ENCODE results near the gene C4BPA. TPM values are rescaled to one million over a fixed set of nuclear protein-coding genes. Genes with fewer than 3 reads are reported as not detected.

Gene C4BPA
- total and polyA plus RNA-seq, 10 of the 15 experiments (the other 5 are each of a cell fraction or from before 2014, with no cell fraction given): 0.31 TPM; not detected in 9

GRCh38 chr1:207055386-207056001 lies 48.5 kb upstream of the C4BPA start (continued):
- TF ChIP-seq E2F4 (IDR thresholded peaks at IDR 0.05; ENCODE audit: low read depth, low read length) (no peak), BHLHE40 (IDR thresholded peaks at IDR 0.05; ENCODE audit: borderline replicate concordance in 1 of 2, low read depth in 2 of 2, low read length in 1 of 2) (no peak)

GRCh38 chr1:207056673-207057072 lies 47.4 kb upstream of the C4BPA start:
- intact Hi-C loops (cut with micrococcal nuclease; ENCODE audit: unreplicated experiment): no loop called here
- Histone ChIP-seq H3K4me3 (no peak overlapping the region), H3K36me3 (ENCODE audit: control insufficient read depth in 2 of 2, insufficient read depth in 2 of 2, low read length in 1 of 2) (no peaks in the 10 kb centered on the region), H3K9ac (ENCODE audit: control insufficient read depth, insufficient read depth, low read length) (no peak overlapping the region), H2AFZ (ENCODE audit: control insufficient read depth, low read depth, low read length) (no peak overlapping the region), H4K20me1 (ENCODE audit: control insufficient read depth, insufficient read depth) (no peaks in the 10 kb centered on the region), H3K79me2 (ENCODE audit: control insufficient read depth, insufficient read depth, low read length) (no peaks in the 10 kb centered on the region), H3K27me3 (replicated peaks in 1 of 2; ENCODE audit: control insufficient read depth in 2 of 2, insufficient read depth in 2 of 2, low read length in 1 of 2) (no peaks in the 10 kb centered on the region), H3K4me1 (ENCODE audit: control insufficient read depth, insufficient read depth, low read length) (peaks cover 14% of the 10 kb centered on the region), H3K9me3 (replicated peaks; ENCODE audit: control insufficient read depth, insufficient read depth, low read length) (no peaks in the 10 kb centered on the region; the same call in 2 of the 3 replicates), H3K27ac (ENCODE audit: control insufficient read depth, insufficient read depth) (no peak overlapping the region), H3K4me2 (ENCODE audit: control insufficient read depth, insufficient read depth) (no peak overlapping the region)
- RAD21 ChIA-PET (ENCODE audit: unreplicated experiment): interaction anchor here (2.0 kb wide), 1 partner anchor 19 kb away, joined by 8 read pairs; no protein-coding TSS in a partner anchor
- in situ Hi-C loops (cut with MboI): no loop called here
- ATAC-seq: no peak
- WGBS (ENCODE audit: insufficient coverage, insufficient replicate concordance, low lambda C conversion rate, missing lambda C conversion rate): 58% methylated on average over 6 of the region's 6 CpGs
- FAIRE-seq: no peak
- TF ChIP-seq ATF3 (IDR thresholded peaks at IDR 0.05; ENCODE audit: borderline replicate concordance, extremely low read depth, low read depth, low read length) (no peak), NR2F1 (conservative IDR thresholded peaks at IDR 0.05) (no peak), CHD1 (IDR thresholded peaks at IDR 0.05; ENCODE audit: low read depth, low read length) (no peak), E2F8 (IDR thresholded peaks at IDR 0.05; ENCODE audit: low read depth, partially characterized antibody) (no peak), ATF2 (IDR thresholded peaks at IDR 0.05; ENCODE audit: low read length) (no peak), SREBF2 (IDR thresholded peaks at IDR 0.05; ENCODE audit: low read length) (no peak), ZBTB40 (IDR thresholded peaks at IDR 0.05; ENCODE audit: borderline replicate concordance) (no peak), NR2C2 (IDR thresholded peaks at IDR 0.05; ENCODE audit: borderline replicate concordance, control insufficient read depth, insufficient read length, low read depth) (no peak), RAD51 (IDR thresholded peaks at IDR 0.05) (no peak)
- CTCF ChIA-PET: interaction anchor here (0.8 to 1.1 kb wide), 4 partner anchors 23 to 349 kb away, joined by 3 to 4 read pairs (median 3); no protein-coding TSS in a partner anchor
- POLR2A ChIA-PET: no interaction called here
- no TSS peak for BruUV-seq (replicated peaks)
- no peak for DNase-seq (ENCODE audit: low read depth, low spot score)
- SMC1A ChIA-PET (ENCODE audit: uncharacterized antibody, unreplicated experiment): interaction anchor here (1.4 kb wide), 1 partner anchor 9 kb away, joined by 3 read pairs; no protein-coding TSS in a partner anchor
